WTC11 (cell line): ENCODE data around the gene GFPT2.

Source experiments
- FOXJ3 ChIP-seq: sonication (generic); formaldehyde crosslinking; IDR thresholded peaks from 2 replicates; pipeline ENCODE4 v1.9.0; 2021; ENCODE audit warnings: missing genetic modification reagents, mild to moderate bottlenecking, borderline replicate concordance
- GABPB1 ChIP-seq: sonication (generic); formaldehyde crosslinking; IDR thresholded peaks from 2 replicates; pipeline ENCODE4 v1.8.1; 2023; ENCODE audit warnings: mild to moderate bottlenecking, missing genetic modification reagents
- SMAD3 ChIP-seq: sonication (generic); formaldehyde crosslinking; IDR thresholded peaks from 2 replicates; pipeline ENCODE4 v1.8.0; 2022; ENCODE audit warnings: missing genetic modification reagents, mild to moderate bottlenecking, borderline replicate concordance
- TP53 ChIP-seq: sonication (generic); formaldehyde crosslinking; IDR thresholded peaks from 2 replicates; pipeline ENCODE4 v1.8.1; 2023; ENCODE audit warnings: mild to moderate bottlenecking, missing genetic modification reagents
- ZNF317 ChIP-seq: sonication (generic); formaldehyde crosslinking; IDR thresholded peaks from 2 replicates; pipeline ENCODE4 v1.8.1; 2023; ENCODE audit warnings: low read depth, mild to moderate bottlenecking, moderate library complexity, missing genetic modification reagents, borderline replicate concordance
- ZNF423 ChIP-seq: fragments of 250-450 bp; sonication (Bioruptor Pico); IDR thresholded peaks from 2 replicates; pipeline ENCODE4 v2.1.2; 2022; ENCODE audit warnings: mild to moderate bottlenecking, moderate library complexity
- TF ChIP-seq, protein P1 (sequence below): sonication (generic); formaldehyde crosslinking; IDR thresholded peaks from 2 replicates; pipeline ENCODE4 v1.8.0; 2023; ENCODE audit warnings: missing genetic modification reagents, mild to moderate bottlenecking, borderline replicate concordance
- TF ChIP-seq, protein P2 (sequence below): fragments of 200-600 bp; IDR thresholded peaks from 2 replicates; pipeline ENCODE4 v1.8.0; 2022; ENCODE audit warnings: antibody characterized with exemption
- TF ChIP-seq, protein P3 (sequence below): sonication (generic); formaldehyde crosslinking; IDR thresholded peaks from 2 replicates; pipeline ENCODE4 v1.8.1; 2022; ENCODE audit warnings: low read depth, missing genetic modification reagents, borderline replicate concordance
- TF ChIP-seq, protein P4 (sequence below): sonication (generic); formaldehyde crosslinking; conservative IDR thresholded peaks from 2 replicates; pipeline ENCODE4 v1.8.1; 2022; ENCODE audit warnings: mild to moderate bottlenecking, missing genetic modification reagents
- TF ChIP-seq, protein P5 (sequence below): sonication (generic); formaldehyde crosslinking; IDR thresholded peaks from 2 replicates; pipeline ENCODE4 v1.8.1; 2022; ENCODE audit warnings: mild to moderate bottlenecking, moderate library complexity, missing genetic modification reagents
- TF ChIP-seq, protein P6 (sequence below): sonication (generic); formaldehyde crosslinking; IDR thresholded peaks from 2 replicates; pipeline ENCODE4 v1.8.0; 2022; ENCODE audit warnings: missing genetic modification reagents

DNA sequence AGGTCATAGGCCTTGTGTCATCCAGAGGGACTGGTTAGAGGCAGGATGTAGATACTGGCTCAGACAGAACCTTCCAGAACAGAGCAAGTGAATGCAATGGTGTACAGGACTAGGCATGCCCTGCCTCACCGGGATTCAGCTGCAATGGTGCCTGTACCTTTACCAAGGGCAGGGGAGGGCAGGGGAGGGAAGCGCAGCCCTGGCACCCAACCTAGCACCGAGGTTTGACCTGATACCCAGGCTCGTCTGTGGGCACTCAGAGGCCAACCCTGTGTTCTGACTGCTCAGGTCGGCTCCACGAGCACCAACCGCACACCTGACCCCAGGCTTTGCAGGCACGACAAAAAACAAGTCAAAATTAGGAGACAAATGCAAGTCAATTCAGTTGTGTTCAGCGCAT is 47.3 kb upstream of the GFPT2 start:
- TF ChIP-seq, protein P1, sequence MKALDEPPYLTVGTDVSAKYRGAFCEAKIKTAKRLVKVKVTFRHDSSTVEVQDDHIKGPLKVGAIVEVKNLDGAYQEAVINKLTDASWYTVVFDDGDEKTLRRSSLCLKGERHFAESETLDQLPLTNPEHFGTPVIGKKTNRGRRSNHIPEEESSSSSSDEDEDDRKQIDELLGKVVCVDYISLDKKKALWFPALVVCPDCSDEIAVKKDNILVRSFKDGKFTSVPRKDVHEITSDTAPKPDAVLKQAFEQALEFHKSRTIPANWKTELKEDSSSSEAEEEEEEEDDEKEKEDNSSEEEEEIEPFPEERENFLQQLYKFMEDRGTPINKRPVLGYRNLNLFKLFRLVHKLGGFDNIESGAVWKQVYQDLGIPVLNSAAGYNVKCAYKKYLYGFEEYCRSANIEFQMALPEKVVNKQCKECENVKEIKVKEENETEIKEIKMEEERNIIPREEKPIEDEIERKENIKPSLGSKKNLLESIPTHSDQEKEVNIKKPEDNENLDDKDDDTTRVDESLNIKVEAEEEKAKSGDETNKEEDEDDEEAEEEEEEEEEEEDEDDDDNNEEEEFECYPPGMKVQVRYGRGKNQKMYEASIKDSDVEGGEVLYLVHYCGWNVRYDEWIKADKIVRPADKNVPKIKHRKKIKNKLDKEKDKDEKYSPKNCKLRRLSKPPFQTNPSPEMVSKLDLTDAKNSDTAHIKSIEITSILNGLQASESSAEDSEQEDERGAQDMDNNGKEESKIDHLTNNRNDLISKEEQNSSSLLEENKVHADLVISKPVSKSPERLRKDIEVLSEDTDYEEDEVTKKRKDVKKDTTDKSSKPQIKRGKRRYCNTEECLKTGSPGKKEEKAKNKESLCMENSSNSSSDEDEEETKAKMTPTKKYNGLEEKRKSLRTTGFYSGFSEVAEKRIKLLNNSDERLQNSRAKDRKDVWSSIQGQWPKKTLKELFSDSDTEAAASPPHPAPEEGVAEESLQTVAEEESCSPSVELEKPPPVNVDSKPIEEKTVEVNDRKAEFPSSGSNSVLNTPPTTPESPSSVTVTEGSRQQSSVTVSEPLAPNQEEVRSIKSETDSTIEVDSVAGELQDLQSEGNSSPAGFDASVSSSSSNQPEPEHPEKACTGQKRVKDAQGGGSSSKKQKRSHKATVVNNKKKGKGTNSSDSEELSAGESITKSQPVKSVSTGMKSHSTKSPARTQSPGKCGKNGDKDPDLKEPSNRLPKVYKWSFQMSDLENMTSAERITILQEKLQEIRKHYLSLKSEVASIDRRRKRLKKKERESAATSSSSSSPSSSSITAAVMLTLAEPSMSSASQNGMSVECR: no peak
- TF ChIP-seq SMAD3 (CRISPR knock-in tag) (no peak), GABPB1 (no peak), ZNF423 (no peak), TP53 (CRISPR knock-in tag) (no peak), ZNF317 (CRISPR knock-in tag) (no peak), FOXJ3 (CRISPR knock-in tag) (no peak)
- TF ChIP-seq, protein P2, sequence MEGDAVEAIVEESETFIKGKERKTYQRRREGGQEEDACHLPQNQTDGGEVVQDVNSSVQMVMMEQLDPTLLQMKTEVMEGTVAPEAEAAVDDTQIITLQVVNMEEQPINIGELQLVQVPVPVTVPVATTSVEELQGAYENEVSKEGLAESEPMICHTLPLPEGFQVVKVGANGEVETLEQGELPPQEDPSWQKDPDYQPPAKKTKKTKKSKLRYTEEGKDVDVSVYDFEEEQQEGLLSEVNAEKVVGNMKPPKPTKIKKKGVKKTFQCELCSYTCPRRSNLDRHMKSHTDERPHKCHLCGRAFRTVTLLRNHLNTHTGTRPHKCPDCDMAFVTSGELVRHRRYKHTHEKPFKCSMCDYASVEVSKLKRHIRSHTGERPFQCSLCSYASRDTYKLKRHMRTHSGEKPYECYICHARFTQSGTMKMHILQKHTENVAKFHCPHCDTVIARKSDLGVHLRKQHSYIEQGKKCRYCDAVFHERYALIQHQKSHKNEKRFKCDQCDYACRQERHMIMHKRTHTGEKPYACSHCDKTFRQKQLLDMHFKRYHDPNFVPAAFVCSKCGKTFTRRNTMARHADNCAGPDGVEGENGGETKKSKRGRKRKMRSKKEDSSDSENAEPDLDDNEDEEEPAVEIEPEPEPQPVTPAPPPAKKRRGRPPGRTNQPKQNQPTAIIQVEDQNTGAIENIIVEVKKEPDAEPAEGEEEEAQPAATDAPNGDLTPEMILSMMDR: no peak
- TF ChIP-seq, protein P3, sequence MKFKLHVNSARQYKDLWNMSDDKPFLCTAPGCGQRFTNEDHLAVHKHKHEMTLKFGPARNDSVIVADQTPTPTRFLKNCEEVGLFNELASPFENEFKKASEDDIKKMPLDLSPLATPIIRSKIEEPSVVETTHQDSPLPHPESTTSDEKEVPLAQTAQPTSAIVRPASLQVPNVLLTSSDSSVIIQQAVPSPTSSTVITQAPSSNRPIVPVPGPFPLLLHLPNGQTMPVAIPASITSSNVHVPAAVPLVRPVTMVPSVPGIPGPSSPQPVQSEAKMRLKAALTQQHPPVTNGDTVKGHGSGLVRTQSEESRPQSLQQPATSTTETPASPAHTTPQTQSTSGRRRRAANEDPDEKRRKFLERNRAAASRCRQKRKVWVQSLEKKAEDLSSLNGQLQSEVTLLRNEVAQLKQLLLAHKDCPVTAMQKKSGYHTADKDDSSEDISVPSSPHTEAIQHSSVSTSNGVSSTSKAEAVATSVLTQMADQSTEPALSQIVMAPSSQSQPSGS (CRISPR knock-in tag): no peak
- TF ChIP-seq, protein P4, sequence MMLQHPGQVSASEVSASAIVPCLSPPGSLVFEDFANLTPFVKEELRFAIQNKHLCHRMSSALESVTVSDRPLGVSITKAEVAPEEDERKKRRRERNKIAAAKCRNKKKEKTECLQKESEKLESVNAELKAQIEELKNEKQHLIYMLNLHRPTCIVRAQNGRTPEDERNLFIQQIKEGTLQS (CRISPR knock-in tag): no peak
- TF ChIP-seq, protein P5, sequence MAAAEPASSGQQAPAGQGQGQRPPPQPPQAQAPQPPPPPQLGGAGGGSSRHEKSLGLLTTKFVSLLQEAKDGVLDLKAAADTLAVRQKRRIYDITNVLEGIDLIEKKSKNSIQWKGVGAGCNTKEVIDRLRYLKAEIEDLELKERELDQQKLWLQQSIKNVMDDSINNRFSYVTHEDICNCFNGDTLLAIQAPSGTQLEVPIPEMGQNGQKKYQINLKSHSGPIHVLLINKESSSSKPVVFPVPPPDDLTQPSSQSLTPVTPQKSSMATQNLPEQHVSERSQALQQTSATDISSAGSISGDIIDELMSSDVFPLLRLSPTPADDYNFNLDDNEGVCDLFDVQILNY: no peak
- TF ChIP-seq, protein P6, sequence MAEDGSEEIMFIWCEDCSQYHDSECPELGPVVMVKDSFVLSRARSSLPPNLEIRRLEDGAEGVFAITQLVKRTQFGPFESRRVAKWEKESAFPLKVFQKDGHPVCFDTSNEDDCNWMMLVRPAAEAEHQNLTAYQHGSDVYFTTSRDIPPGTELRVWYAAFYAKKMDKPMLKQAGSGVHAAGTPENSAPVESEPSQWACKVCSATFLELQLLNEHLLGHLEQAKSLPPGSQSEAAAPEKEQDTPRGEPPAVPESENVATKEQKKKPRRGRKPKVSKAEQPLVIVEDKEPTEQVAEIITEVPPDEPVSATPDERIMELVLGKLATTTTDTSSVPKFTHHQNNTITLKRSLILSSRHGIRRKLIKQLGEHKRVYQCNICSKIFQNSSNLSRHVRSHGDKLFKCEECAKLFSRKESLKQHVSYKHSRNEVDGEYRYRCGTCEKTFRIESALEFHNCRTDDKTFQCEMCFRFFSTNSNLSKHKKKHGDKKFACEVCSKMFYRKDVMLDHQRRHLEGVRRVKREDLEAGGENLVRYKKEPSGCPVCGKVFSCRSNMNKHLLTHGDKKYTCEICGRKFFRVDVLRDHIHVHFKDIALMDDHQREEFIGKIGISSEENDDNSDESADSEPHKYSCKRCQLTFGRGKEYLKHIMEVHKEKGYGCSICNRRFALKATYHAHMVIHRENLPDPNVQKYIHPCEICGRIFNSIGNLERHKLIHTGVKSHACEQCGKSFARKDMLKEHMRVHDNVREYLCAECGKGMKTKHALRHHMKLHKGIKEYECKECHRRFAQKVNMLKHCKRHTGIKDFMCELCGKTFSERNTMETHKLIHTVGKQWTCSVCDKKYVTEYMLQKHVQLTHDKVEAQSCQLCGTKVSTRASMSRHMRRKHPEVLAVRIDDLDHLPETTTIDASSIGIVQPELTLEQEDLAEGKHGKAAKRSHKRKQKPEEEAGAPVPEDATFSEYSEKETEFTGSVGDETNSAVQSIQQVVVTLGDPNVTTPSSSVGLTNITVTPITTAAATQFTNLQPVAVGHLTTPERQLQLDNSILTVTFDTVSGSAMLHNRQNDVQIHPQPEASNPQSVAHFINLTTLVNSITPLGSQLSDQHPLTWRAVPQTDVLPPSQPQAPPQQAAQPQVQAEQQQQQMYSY (CRISPR knock-in tag): no peak
